Activated CD4-positive, alpha-beta memory T cell treated with anti-CD3 and anti-CD28 coated beads for 36 hours (primary cell): ENCODE measurements around the gene SPTSSB. TPM values are rescaled to one million over a fixed set of nuclear protein-coding genes. Genes with fewer than 3 reads are reported as not detected.

Experiments
- CTCF ChIA-PET: fragments of 350-600 bp; sonication (Branson Sonifier 250); formaldehyde crosslinking; loops from one replicate; lab custom pipeline; 2021; ENCODE audit warnings: antibody characterized with exemption, inconsistent platforms; lab: Charles Lee
- POLR2A ChIA-PET: fragments of 350-600 bp; sonication (Branson Sonifier 250); formaldehyde crosslinking; loops from one replicate; lab custom pipeline; 2021; ENCODE audit warnings: antibody characterized with exemption; lab: Charles Lee
- DNase-seq: peaks from one replicate; pipeline ENCODE4 v3.0.0-alpha.2; 2020
- H3K27ac Mint-ChIP-seq: one replicate; pipeline ENCODE4 v1.8.0; 2021; ENCODE audit warnings: mixed read lengths
- H3K27me3 Mint-ChIP-seq: one replicate; pipeline ENCODE4 v1.8.0; 2021; ENCODE audit warnings: mixed read lengths
- H3K36me3 Mint-ChIP-seq: one replicate; pipeline ENCODE4 v1.8.0; 2021; ENCODE audit warnings: mixed read lengths
- H3K4me1 Mint-ChIP-seq: one replicate; pipeline ENCODE4 v1.8.0; 2021; ENCODE audit warnings: low read depth, mixed read lengths
- H3K4me3 Mint-ChIP-seq: one replicate; pipeline ENCODE4 v1.8.0; 2021; ENCODE audit warnings: mild to moderate bottlenecking, mixed read lengths
- H3K9me3 Mint-ChIP-seq: one replicate; pipeline ENCODE4 v1.8.0; 2021; ENCODE audit warnings: mixed read lengths
- intact Hi-C: fragments of 100-400 bp; cut with micrococcal nuclease; formaldehyde crosslinking; loops from one replicate; pipeline ENCODE4 v1.15.1; 2023
- total RNA-seq, 2 experiments: library from RNA; stranded (reverse); gene quantifications; one replicate each; pipeline ENCODE4 v1.2.3, GENCODE V29; 2021

SPTSSB gene
- total RNA-seq, 2 experiments from 2014 or later = not detected

DNA sequence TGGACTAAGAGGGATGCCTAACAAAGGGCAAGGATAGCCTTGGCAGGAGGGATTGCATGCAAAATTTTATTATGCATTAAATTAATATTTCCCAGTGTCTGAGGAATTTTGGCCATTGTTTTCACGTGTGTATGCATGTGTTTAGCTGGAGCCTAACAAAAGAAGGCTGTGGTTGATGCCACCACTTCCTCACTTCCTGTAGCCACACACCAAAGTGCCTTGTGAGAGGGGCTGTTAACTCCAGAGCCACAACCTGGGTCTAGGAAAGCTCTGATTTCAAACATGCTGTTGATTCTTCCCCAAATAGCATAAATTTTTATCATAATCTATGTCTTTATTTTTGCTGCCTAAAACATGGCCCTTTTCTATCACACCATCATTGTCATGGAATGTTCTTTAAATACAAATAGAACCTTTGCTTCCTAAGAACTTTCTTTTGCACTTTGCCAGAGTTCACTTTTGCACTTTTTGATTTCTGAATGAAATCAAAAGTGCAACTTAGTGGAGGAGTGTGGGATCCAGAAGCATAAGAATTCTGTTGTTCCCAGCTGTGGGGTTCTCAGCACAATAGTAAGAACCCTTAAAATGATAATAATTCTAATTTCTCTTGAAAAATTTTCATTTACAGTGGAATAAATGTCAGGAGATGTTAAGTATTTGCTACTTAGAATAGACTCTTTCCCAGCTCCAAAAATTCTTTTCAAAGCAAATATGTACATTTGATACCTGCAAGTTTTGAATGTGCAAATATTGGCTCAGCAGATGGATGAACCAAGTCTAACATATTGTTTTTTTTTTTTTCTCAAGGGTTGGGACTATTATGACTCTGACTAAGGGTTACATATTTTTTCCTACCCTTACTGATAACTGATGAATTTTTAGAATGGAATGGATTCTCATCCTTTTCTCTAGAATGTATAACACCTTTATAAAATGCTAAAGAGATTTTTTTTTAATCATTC, 35.6 kb upstream of the SPTSSB start:
- no peak overlapping the region for H3K27ac Mint-ChIP-seq
- ChIA-PET CTCF (interaction anchor here (0.6 to 1.9 kb wide), 5 partner anchors 16 to 139 kb away, joined by 4 to 19 read pairs (median 6); no protein-coding TSS in a partner anchor), POLR2A (interaction anchor here (0.6 kb wide), 1 partner anchor 34 kb away, joined by 5 read pairs; no protein-coding TSS in a partner anchor)
- peaks cover 18% of the 10 kb centered on the region for H3K4me1 Mint-ChIP-seq
- H3K4me3 Mint-ChIP-seq = no peak overlapping the region
- no peaks in the 10 kb centered on the region for H3K9me3 Mint-ChIP-seq
- H3K27me3 Mint-ChIP-seq = no peaks in the 10 kb centered on the region
- intact Hi-C loops = loop anchor here (5.0 kb wide), 1 partner anchor 185 kb away; the partner anchor contains the start of gene NMD3
- no peaks in the 10 kb centered on the region for H3K36me3 Mint-ChIP-seq
- no peak for DNase-seq

GRCh38 chr3:161405836-161406235, 34.5 kb upstream of the SPTSSB start:
- DNase-seq = no peak
- ChIA-PET CTCF (interaction anchor here (1.2 to 1.9 kb wide), 2 partner anchors 17 to 131 kb away, joined by 4 to 5 read pairs; no protein-coding TSS in a partner anchor), POLR2A (no interaction called here)
- Mint-ChIP-seq H3K4me3 (no peak overlapping the region), H3K27me3 (no peaks in the 10 kb centered on the region), H3K9me3 (no peaks in the 10 kb centered on the region), H3K36me3 (no peaks in the 10 kb centered on the region), H3K4me1 (peaks cover 18% of the 10 kb centered on the region), H3K27ac (no peak overlapping the region)
- intact Hi-C loops = loop anchor here (5.0 kb wide), 1 partner anchor 184 kb away; the partner anchor contains the start of gene NMD3

- intact Hi-C loops = loop anchor here (5.0 kb wide), 1 partner anchor 183 kb away; the partner anchor contains the start of gene NMD3
- no peaks in the 10 kb centered on the region for H3K36me3 Mint-ChIP-seq
- no peak overlapping the region for H3K27ac Mint-ChIP-seq
- H3K9me3 Mint-ChIP-seq = no peaks in the 10 kb centered on the region
- H3K4me3 Mint-ChIP-seq = no peak overlapping the region
- H3K27me3 Mint-ChIP-seq = no peaks in the 10 kb centered on the region
- ChIA-PET CTCF (interaction anchor here (1.9 kb wide), 1 partner anchor 17 kb away, joined by 4 read pairs; no protein-coding TSS in a partner anchor), POLR2A (no interaction called here)
- peaks cover 18% of the 10 kb centered on the region for H3K4me1 Mint-ChIP-seq
- DNase-seq = no peak
Measured at GRCh38 chr3:161405087-161405486, 33.8 kb upstream of the SPTSSB start.

DNA sequence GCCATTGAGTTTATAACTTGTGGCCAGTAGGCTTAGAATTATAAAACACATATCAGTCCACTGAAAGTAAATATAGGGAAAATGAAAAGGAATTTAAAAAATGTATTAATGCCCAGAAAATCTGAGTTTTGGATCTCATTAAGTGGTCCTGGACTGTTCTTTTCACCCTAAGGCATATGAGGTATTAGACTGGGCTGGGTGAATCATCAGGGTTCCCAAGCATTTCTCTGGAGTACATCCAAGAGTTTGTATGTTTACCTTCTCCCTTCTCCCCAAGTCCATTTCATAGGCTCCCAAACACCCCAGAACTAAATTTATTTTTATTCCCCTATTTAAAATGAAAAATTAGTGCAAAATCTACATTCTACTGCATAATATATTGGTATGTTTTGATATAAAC, 31.9 kb upstream of the SPTSSB start:
- Mint-ChIP-seq H3K27me3 (no peaks in the 10 kb centered on the region), H3K4me3 (no peak overlapping the region), H3K9me3 (peaks cover under 1% of the 10 kb centered on the region), H3K4me1 (peaks cover 17% of the 10 kb centered on the region), H3K36me3 (no peaks in the 10 kb centered on the region), H3K27ac (no peak overlapping the region)
- intact Hi-C loops = no loop called here
- DNase-seq = no peak
- POLR2A ChIA-PET = no interaction called here
- CTCF ChIA-PET = interaction anchor here (0.5 to 1.1 kb wide), 2 partner anchors 32 to 98 kb away, joined by 3 read pairs; partner anchors contain the start of gene SPTSSB

DNA sequence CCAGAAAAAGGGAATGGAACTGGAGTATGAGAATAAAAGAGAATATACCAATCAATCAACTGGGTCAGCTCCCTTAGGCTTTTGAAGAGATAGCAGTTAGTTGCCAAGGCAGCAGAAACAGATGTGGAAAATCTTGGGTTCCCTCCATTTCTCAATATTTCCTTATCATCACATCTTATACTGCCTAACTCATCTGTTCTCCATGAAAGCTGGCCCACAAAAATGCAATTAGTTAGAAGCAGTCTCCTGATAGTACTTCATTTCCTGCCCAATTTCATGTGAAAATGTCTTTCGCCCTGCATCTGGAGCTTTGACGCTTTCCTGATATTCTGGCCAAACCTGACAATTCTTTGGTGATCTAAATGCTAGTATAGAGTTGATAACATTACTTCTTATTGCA, 30.1 kb upstream of the SPTSSB start:
- Mint-ChIP-seq H3K4me3 (no peak overlapping the region), H3K4me1 (peaks cover 14% of the 10 kb centered on the region), H3K9me3 (peaks cover 9% of the 10 kb centered on the region), H3K27me3 (no peaks in the 10 kb centered on the region), H3K27ac (no peak overlapping the region), H3K36me3 (no peaks in the 10 kb centered on the region)
- POLR2A ChIA-PET = no interaction called here
- intact Hi-C loops = no loop called here
- DNase-seq = no peak
- CTCF ChIA-PET = interaction anchor here (1.1 kb wide), 2 partner anchors 9 to 94 kb away, joined by 3 read pairs; no protein-coding TSS in a partner anchor

GRCh38 chr3:161400650-161401049, 29.3 kb upstream of the SPTSSB start:
- Mint-ChIP-seq H3K27ac (no peak overlapping the region), H3K4me3 (no peak overlapping the region), H3K4me1 (peaks cover 12% of the 10 kb centered on the region), H3K9me3 (peaks cover 9% of the 10 kb centered on the region), H3K36me3 (no peaks in the 10 kb centered on the region), H3K27me3 (no peaks in the 10 kb centered on the region)
- DNase-seq = no peak
- intact Hi-C loops = no loop called here
- ChIA-PET POLR2A (no interaction called here), CTCF (interaction anchor here (1.1 kb wide), 1 partner anchor 93 kb away, joined by 3 read pairs; no protein-coding TSS in a partner anchor)

DNA sequence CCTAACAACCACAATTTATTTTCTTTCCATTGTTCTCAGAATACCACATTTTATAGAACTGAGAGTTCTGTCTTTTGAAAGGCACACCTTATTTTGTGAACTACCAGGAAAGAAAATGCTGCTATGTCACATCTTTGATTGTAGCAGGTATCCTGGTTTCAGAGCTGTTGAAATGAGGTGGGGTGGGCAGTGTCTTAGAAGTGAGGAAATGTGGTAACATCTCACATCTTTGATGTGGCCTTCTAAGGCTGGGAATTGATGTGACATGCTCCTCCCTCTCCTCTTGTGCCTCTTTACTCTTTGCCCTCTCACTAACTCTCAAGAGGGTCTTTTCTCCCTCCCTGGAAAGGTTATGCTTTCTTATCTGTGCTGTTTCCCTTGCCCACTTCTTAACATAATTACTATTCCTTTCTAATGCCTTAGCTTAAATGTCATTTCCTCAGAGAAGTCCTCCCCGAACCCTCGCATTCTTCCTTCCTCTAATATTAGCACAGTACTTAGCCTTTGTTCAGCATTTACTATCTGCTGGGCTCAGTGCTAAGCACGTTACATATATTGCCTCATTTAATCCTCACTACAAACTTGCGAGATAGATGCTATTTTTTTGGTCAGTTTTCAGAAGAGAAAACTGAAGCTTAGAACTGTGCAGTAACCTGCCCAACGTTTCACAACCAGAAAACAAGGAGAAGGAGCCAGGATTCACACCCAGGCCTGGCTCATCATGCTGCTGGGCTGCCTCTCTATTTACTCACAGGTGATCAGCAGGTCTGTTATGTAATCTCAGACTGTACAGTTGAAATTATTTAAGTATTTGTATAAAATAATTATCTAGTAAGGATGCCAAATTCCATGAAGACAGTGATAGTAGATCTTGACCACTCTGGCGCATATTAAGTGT, 24.0 kb upstream of the SPTSSB start:
- Mint-ChIP-seq H3K27me3 (no peaks in the 10 kb centered on the region), H3K9me3 (peaks cover 9% of the 10 kb centered on the region), H3K27ac (no peak overlapping the region), H3K4me3 (no peak overlapping the region), H3K4me1 (peaks cover 42% of the 10 kb centered on the region), H3K36me3 (no peaks in the 10 kb centered on the region)
- peak; percentile 32 for DNase-seq
- POLR2A ChIA-PET = no interaction called here
- intact Hi-C loops = loop anchor here (1.0 kb wide), 1 partner anchor 85 kb away; no protein-coding TSS in a partner anchor
- CTCF ChIA-PET = interaction anchor here (1.9 kb wide), 1 partner anchor 121 kb away, joined by 4 read pairs; no protein-coding TSS in a partner anchor

- POLR2A ChIA-PET = no interaction called here
- Mint-ChIP-seq H3K27ac (no peak overlapping the region), H3K36me3 (no peaks in the 10 kb centered on the region), H3K4me3 (no peak overlapping the region), H3K4me1 (peaks cover 42% of the 10 kb centered on the region), H3K9me3 (peaks cover 9% of the 10 kb centered on the region), H3K27me3 (peaks cover 3% of the 10 kb centered on the region)
- DNase-seq = no peak
- intact Hi-C loops = loop anchor here (1.0 kb wide), 1 partner anchor 44 kb away; no protein-coding TSS in a partner anchor
- CTCF ChIA-PET = interaction anchor here (1.9 kb wide), 2 partner anchors 88 to 119 kb away, joined by 4 to 5 read pairs; no protein-coding TSS in a partner anchor
Measured at GRCh38 chr3:161393803-161394202, 22.5 kb upstream of the SPTSSB start.

GRCh38 chr3:161393310-161393709, 22.0 kb upstream of the SPTSSB start:
- Mint-ChIP-seq H3K4me3 (no peak overlapping the region), H3K9me3 (peaks cover 9% of the 10 kb centered on the region), H3K36me3 (no peaks in the 10 kb centered on the region), H3K27me3 (peaks cover 3% of the 10 kb centered on the region), H3K27ac (no peak overlapping the region), H3K4me1 (peaks cover 42% of the 10 kb centered on the region)
- no peak for DNase-seq
- POLR2A ChIA-PET = no interaction called here
- intact Hi-C loops = loop anchor here (1.0 kb wide), 1 partner anchor 43 kb away; no protein-coding TSS in a partner anchor
- CTCF ChIA-PET = interaction anchor here (0.7 to 1.9 kb wide), 3 partner anchors 16 to 119 kb away, joined by 3 to 5 read pairs (median 4); no protein-coding TSS in a partner anchor

DNA sequence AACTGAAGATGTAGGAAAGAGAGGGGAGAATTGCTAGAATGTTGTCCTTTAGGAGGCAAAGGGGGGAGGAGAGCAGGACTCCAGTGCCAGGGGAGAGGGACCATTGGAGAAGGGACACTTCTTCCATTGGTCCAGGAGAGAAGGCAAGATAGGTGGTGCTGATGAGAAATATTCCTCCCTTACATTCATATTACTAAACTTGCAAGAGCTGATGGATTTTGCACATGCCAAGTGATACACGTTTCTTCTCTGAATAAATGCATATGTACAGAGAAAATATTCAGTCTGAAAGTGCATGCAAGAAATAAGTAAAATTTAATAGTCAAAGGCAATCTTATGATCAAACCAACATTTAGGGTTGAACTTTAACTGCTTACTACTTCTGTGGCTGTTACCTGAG, 21.5 kb upstream of the SPTSSB start:
- POLR2A ChIA-PET = no interaction called here

DNA sequence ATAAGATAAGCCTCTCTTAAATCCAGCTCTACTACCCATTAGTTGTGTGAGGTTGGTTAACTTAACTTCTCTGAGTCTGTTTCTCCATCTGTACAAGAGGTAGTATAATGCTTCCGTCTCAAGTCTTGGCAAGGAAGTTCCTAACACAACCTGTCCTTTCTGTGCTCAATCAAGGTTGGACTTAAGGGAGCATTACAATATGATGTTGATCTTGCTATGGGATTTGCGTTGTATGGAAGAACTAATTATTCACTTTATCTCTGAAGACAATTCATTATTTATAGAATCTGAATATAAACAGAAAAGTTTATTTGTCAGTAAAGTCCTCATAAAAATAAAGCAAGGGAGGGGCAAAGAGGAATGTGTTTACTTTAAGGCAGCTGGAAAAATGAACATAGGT, 18.9 kb upstream of the SPTSSB start:
- ChIA-PET CTCF (interaction anchor here (2.1 kb wide), 1 partner anchor 85 kb away, joined by 5 read pairs; no protein-coding TSS in a partner anchor), POLR2A (no interaction called here)
- intact Hi-C loops = no loop called here
- peaks cover 9% of the 10 kb centered on the region for H3K27me3 Mint-ChIP-seq
- H3K27ac Mint-ChIP-seq = no peak overlapping the region
- peaks cover 27% of the 10 kb centered on the region for H3K4me1 Mint-ChIP-seq
- no peak overlapping the region for H3K4me3 Mint-ChIP-seq
- no peaks in the 10 kb centered on the region for H3K36me3 Mint-ChIP-seq
- DNase-seq = no peak
- no peaks in the 10 kb centered on the region for H3K9me3 Mint-ChIP-seq

More for the DNA sequence above, 21.5 kb upstream of the SPTSSB start:
- CTCF ChIA-PET = interaction anchor here (0.7 to 1.9 kb wide), 2 partner anchors 16 to 87 kb away, joined by 3 to 5 read pairs; no protein-coding TSS in a partner anchor
- no peak overlapping the region for H3K27ac Mint-ChIP-seq
- peaks cover 3% of the 10 kb centered on the region for H3K27me3 Mint-ChIP-seq
- DNase-seq = no peak
- intact Hi-C loops = loop anchor here (1.0 kb wide), 1 partner anchor 43 kb away; no protein-coding TSS in a partner anchor
- peaks cover 39% of the 10 kb centered on the region for H3K4me1 Mint-ChIP-seq
- H3K9me3 Mint-ChIP-seq = peaks cover 5% of the 10 kb centered on the region
- no peaks in the 10 kb centered on the region for H3K36me3 Mint-ChIP-seq
- no peak overlapping the region for H3K4me3 Mint-ChIP-seq
